Cardiac fibroblast (primary cell): ENCODE data around the gene CAMSAP1.
A peak's percentile ranks its signal among the peaks of the same experiment; 100 is the strongest.

Source experiments
- DNase-seq, 2 donors: peaks; one replicate each; pipeline versions ENCODE4 v3.0.0 to v3.0.0-alpha.2; 2010; ENCODE audit warnings: low read depth in 2 of 2
- H3K4me3 ChIP-seq, 2 donors: replicated peaks in 1 of 2; 1 replicate in 1 of 2; 2 replicates in 1 of 2; pipeline ENCODE4 v1.5.1; 2011; ENCODE audit warnings: low read depth in 2 of 2, low read length in 2 of 2, mild to moderate bottlenecking in 2 of 2, moderate library complexity in 1 of 2
- TF ChIP-seq, protein P1 (sequence below): IDR thresholded peaks from one replicate; pipeline ENCODE4 v1.5.1; 2011; ENCODE audit warnings: low read depth, mild to moderate bottlenecking, low read length, inconsistent platforms

Gene CAMSAP1

DNA sequence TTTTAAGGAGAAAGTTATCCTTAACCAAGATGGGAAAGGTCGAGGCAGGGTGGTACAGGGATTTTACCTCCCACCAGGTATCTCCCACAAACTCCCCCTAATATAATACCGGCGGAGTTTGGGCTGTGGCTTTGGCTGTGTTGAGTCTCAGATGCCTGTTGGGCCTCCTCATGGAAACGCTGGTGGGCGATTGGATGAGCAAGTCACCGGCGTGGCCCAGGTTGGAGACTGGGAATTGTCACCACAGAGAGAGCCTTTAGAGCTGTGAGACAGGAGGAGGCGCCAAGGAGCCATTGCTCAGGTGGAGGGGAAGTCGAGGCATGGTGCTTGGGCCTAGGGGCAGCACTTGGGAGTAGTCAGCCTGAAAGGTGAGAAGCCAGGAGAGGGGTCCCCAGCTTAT is 3.4 kb upstream of the CAMSAP1 start:
- DNase-seq: no peak
- H3K4me3 ChIP-seq: no peak overlapping the region
- TF ChIP-seq, protein P1, sequence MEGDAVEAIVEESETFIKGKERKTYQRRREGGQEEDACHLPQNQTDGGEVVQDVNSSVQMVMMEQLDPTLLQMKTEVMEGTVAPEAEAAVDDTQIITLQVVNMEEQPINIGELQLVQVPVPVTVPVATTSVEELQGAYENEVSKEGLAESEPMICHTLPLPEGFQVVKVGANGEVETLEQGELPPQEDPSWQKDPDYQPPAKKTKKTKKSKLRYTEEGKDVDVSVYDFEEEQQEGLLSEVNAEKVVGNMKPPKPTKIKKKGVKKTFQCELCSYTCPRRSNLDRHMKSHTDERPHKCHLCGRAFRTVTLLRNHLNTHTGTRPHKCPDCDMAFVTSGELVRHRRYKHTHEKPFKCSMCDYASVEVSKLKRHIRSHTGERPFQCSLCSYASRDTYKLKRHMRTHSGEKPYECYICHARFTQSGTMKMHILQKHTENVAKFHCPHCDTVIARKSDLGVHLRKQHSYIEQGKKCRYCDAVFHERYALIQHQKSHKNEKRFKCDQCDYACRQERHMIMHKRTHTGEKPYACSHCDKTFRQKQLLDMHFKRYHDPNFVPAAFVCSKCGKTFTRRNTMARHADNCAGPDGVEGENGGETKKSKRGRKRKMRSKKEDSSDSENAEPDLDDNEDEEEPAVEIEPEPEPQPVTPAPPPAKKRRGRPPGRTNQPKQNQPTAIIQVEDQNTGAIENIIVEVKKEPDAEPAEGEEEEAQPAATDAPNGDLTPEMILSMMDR: no peak

DNA sequence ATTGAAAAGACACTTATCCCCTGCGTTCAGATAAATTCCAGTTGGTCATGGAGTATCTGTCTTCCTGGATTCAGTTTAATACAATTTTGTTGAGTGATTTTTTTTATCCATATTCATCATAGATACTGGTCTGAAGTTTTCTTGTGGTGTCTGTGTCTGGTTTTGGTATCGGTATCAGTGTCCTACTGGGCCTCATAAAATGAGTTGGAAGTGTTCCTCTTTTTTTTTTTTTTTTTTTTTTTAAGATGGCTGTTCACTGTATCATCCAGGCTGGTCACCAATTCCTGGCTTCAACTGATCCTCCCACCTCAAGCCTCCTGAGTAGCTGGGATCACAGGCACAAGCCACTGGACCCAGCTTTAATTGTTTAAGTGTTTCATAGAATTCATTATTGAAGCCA is 2.9 kb upstream of the CAMSAP1 start:
- TF ChIP-seq, protein P1: no peak
- DNase-seq: no peak
- no peak overlapping the region for H3K4me3 ChIP-seq

DNA sequence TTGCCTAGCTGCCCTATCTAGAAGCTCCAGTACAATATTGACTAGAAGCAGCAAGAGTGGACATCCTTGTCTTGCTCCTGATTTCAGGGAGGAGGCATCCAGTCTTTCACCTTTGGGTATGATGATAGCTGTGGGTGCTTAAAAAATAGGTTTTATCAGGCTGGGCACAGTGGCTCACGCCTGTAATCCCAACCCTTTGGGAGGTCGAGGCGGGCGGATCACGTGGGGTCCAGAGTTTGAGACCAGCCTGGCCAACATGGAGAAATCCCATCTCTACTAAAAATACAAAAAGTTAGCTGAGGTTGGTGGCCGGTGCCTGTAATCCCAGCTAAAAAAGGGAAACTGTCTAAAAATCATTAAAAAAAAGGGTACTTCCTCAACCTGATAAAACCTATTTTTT is 2.0 kb upstream of the CAMSAP1 start:
- H3K4me3 ChIP-seq: no peak overlapping the region
- TF ChIP-seq, protein P1: no peak
- DNase-seq: no peak

DNA sequence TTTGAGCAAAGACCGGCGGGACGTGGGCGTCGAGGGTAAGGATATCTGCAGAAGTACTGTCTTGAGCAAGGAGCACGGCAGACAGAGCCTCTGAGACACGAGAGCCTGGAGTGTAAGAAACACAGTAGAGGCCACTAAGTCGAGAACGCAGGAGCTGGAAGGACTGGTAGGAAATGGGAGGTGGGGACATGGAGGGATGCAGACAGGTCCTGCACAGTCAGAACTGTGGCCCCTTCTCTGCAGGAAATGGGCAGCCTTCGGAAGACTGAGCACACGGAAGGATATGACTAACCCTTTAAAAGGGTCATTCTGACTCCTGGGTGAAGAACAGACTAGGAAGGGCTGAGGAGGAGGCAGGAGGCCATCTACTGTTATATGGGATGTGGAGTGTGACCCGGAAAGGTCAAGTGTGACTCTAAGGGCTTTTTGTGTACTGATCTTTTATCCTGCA is 1.4 kb upstream of the CAMSAP1 start:
- H3K4me3 ChIP-seq: peak overlapping the region in 1 of 2 donors; percentile 64
- TF ChIP-seq, protein P1: no peak
- DNase-seq: peak in 1 of 2 donors; percentile 39

DNA sequence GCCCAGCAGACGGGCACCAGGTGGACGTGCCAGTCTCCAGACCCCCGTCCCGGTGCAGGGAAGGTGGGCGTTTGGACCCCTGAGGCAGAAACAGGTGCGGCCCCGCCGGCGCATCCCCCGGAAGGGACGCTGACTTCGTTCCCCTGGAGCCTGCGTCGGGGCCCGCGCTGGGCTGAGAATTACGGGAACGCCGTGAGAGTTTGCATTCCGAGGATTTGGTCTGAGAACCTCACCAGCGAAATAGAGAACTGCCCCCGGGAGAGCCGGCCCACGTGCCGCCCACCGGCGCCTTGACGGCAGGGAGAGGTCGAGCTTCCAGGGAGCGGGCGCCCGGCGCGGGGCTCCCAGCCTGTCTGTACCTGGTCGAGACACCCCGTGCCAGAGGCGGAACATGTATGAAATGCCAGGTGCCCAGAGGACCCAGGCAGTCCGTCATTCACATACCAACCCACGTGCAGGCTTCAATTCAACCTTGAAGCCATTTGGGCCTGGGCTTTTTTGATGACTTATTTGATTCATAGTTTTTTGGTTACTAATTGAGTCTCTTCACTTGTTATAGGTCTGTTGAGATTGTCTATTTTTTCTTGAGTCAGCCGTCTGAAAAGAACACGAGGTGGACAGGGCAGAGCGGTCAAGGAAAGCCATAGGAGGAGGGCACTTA is 877 bp upstream of the CAMSAP1 start:
- TF ChIP-seq, protein P1: no peak
- H3K4me3 ChIP-seq: peak overlapping the region; percentile 64 to 69
- no peak for DNase-seq

DNA sequence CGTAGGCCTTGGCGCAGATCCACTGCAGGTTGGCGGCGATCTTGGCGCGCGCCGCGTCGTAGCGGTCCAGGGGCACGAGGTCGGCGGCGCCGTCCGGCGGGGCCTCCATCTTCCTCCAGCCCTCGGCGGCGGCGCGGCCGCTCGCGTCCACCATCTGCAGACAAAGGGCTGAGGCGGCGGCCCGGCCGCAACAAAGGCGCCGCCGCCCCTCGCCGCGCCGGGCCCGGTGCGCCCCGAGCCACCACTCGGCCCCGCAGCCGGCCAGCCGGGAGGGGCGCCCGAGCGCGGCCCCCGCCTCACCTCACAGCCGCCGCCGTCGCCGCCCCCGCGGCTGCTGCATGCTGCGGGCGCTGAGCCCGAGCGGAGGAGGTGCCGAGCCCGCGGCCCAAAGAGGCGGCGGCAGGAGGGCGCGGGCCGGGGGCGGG is 328 bp downstream of the CAMSAP1 start:
- peak overlapping the region; percentile 37 to 60 for H3K4me3 ChIP-seq
- TF ChIP-seq, protein P1: no peak
- DNase-seq: peak in 1 of 2 donors; percentile 41
